MCF 10A (cell line): ENCODE measurements around the gene ECHS1. TPM values are rescaled to one million over a fixed set of nuclear protein-coding genes. Genes with fewer than 3 reads are reported as not detected.

Experiments
- BruUV-seq: library from RNA; stranded (reverse); fragments of 400-500 nt; replicated peaks from 2 replicates; lab custom pipeline; 2021; lab: Mats Ljungman, UMichigan
- CTCF ChIA-PET: fragments of 300-600 bp; sonication (Branson Sonifier 250); formaldehyde crosslinking; extraction: SDS; loops from one replicate; lab custom pipeline; 2021; ENCODE audit warnings: antibody characterized with exemption, inconsistent platforms; lab: Yijun Ruan, JAX
- POLR2A ChIA-PET: fragments of 300-600, 350-650 bp; sonication (Branson Sonifier 250); formaldehyde crosslinking; extraction: SDS; loops from one replicate; lab custom pipeline; 2020; ENCODE audit warnings: antibody characterized with exemption, inconsistent platforms; lab: Yijun Ruan, JAX
- DNase-seq: peaks from one replicate; pipeline ENCODE4 v3.0.0-alpha.2; 2018; ENCODE audit not compliant: unreplicated experiment
- H3K27ac Mint-ChIP-seq: one replicate; pipeline ENCODE4 v1.8.0; 2022; ENCODE audit warnings: mild to moderate bottlenecking, low read depth, mixed read lengths; ENCODE audit not compliant: unreplicated experiment
- H3K27me3 Mint-ChIP-seq: one replicate; pipeline ENCODE4 v1.8.0; 2022; ENCODE audit warnings: mixed read lengths; ENCODE audit not compliant: insufficient read depth, unreplicated experiment
- H3K36me3 Mint-ChIP-seq: one replicate; pipeline ENCODE4 v1.8.0; 2022; ENCODE audit warnings: mild to moderate bottlenecking, moderate library complexity, mixed read lengths; ENCODE audit not compliant: insufficient read depth, unreplicated experiment
- H3K4me1 Mint-ChIP-seq: one replicate; pipeline ENCODE4 v1.8.0; 2022; ENCODE audit warnings: mixed read lengths; ENCODE audit not compliant: insufficient read depth, unreplicated experiment
- H3K4me3 Mint-ChIP-seq: one replicate; pipeline ENCODE4 v1.8.0; 2022; ENCODE audit warnings: mild to moderate bottlenecking, moderate library complexity, mixed read lengths; ENCODE audit not compliant: unreplicated experiment
- H3K9me3 Mint-ChIP-seq: one replicate; pipeline ENCODE4 v1.8.0; 2022; ENCODE audit warnings: mixed read lengths; ENCODE audit not compliant: unreplicated experiment
- intact Hi-C: fragments of 100-400 bp; cut with micrococcal nuclease; formaldehyde crosslinking; loops from 2 replicates; pipeline ENCODE4 v1.14.1; 2022
- total RNA-seq: library from RNA; stranded (reverse); gene quantifications from 2 replicates; pipeline ENCODE4 v1.2.3, GENCODE V29; 2022
- TF ChIP-seq, protein P1 (sequence below): fragments of 200-600 bp; IDR thresholded peaks from one replicate; pipeline ENCODE4 v1.8.0; 2022; ENCODE audit warnings: antibody characterized with exemption, mild to moderate bottlenecking; ENCODE audit not compliant: unreplicated experiment

The ECHS1 gene
- total RNA-seq, 1 experiment from 2014 or later: 82.7 TPM

- no TSS peak for BruUV-seq
- H3K4me1 Mint-ChIP-seq: no peaks in the 10 kb centered on the region
Observed at GRCh38 chr10:133334503-133335245, 38.5 kb downstream of the ECHS1 start.

DNA sequence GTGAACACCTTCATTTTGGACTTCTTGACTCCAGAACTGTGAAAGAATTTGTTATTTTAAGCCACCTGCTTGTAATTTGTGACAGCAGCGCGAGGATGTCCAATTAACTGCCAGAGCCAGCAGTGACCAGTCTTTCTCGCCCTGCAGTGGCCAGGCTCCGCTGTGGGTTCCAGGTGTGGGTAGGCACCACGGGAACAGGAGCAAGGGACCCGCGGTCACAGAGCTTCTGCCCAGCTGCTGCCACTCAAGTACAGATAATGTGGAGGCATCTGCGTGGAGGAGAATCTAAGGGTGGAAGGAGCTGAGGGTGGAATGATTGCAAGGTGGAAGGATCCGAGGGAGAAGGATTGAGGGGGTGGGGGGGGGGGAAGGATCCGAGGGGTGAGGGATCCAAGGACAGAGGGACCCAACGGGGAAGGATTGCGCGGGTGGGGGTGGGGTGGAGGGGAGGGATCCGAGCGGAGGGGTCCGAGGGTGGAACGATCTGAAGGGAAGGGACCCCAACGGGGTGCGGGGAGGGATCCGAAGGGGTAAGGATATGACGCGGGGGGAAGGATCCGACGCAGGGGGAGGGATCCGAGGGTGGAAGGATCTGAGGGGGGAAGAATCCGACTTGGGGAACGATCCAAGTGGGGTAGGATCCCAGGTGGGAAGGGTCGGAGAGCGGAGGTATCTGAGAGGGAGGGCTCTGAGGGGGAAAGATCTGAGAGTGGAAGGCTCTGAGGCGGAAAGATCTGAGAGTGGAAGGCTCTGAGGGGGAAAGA lies 40.0 kb downstream of the ECHS1 start:
- no peak overlapping the region for H3K27ac Mint-ChIP-seq
- intact Hi-C loops: no loop called here
- H3K4me3 Mint-ChIP-seq: no peak overlapping the region
- POLR2A ChIA-PET: no interaction called here
- TF ChIP-seq, protein P1, sequence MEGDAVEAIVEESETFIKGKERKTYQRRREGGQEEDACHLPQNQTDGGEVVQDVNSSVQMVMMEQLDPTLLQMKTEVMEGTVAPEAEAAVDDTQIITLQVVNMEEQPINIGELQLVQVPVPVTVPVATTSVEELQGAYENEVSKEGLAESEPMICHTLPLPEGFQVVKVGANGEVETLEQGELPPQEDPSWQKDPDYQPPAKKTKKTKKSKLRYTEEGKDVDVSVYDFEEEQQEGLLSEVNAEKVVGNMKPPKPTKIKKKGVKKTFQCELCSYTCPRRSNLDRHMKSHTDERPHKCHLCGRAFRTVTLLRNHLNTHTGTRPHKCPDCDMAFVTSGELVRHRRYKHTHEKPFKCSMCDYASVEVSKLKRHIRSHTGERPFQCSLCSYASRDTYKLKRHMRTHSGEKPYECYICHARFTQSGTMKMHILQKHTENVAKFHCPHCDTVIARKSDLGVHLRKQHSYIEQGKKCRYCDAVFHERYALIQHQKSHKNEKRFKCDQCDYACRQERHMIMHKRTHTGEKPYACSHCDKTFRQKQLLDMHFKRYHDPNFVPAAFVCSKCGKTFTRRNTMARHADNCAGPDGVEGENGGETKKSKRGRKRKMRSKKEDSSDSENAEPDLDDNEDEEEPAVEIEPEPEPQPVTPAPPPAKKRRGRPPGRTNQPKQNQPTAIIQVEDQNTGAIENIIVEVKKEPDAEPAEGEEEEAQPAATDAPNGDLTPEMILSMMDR: no peak
- no peaks in the 10 kb centered on the region for H3K36me3 Mint-ChIP-seq
- CTCF ChIA-PET: interaction anchor here (0.7 to 0.9 kb wide), 2 partner anchors 11 to 19 kb away, joined by 3 to 4 read pairs; no protein-coding TSS in a partner anchor
- H3K9me3 Mint-ChIP-seq: no peaks in the 10 kb centered on the region
- peaks cover 43% of the 10 kb centered on the region for H3K27me3 Mint-ChIP-seq
- DNase-seq: no peak
- H3K4me1 Mint-ChIP-seq: no peaks in the 10 kb centered on the region
- BruUV-seq: no TSS peak

More at GRCh38 chr10:133334503-133335245, 38.5 kb downstream of the ECHS1 start:
- Mint-ChIP-seq H3K27me3 (peaks cover 43% of the 10 kb centered on the region), H3K9me3 (no peaks in the 10 kb centered on the region), H3K36me3 (no peaks in the 10 kb centered on the region), H3K4me3 (peak overlapping the region; percentile 60), H3K27ac (no peak overlapping the region)
- ChIA-PET POLR2A (no interaction called here), CTCF (interaction anchor here (0.6 to 1.1 kb wide), 3 partner anchors 16 to 499 kb away, joined by 3 to 4 read pairs (median 3); no protein-coding TSS in a partner anchor)
- no peak for DNase-seq
- TF ChIP-seq, protein P1: no peak
- intact Hi-C loops: no loop called here

DNA sequence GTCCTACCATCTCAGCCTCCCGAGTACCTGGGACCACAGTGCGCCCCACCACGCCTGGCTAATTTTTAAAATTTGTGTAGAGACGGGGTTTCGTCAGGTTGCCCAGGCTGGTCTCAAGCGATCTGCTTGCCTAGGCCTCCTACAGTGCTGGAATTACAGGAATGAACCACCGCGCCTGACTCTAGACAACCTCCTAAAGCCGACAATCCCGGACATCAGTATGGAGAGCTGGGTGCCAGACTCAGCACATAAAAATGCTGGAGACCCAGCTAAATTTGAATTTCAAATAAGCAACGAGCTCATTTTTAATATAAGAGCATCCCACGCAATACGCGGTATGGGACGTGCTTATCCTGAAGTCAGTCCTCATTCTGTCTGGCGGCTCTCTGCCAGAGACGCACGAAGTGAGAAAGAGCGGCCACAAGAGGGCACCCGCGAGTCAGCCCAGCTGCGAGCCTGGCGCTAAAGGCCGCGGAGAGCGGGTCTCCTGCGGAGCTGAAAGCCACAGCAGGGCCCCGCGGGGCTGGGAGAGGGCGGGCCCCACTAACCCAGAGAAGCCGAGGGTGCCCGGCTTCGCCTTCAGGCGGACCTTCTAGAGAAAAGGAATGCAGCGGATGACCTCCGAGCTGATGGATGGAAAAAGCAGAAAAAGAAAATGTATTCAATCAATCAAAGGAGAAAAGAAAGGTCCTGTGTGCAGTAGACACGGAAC lies 43.5 kb downstream of the ECHS1 start:
- Mint-ChIP-seq H3K9me3 (no peaks in the 10 kb centered on the region), H3K27me3 (peaks cover 66% of the 10 kb centered on the region), H3K4me1 (peaks cover 5% of the 10 kb centered on the region), H3K27ac (no peak overlapping the region), H3K36me3 (no peaks in the 10 kb centered on the region), H3K4me3 (peak overlapping the region; percentile 59)
- no TSS peak for BruUV-seq
- DNase-seq: peak; percentile 84
- ChIA-PET POLR2A (interaction anchor here (0.7 to 0.8 kb wide), 2 partner anchors 43 to 112 kb away, joined by 3 read pairs; partner anchors contain the start of gene ECHS1), CTCF (interaction anchor here (0.5 to 4.3 kb wide), 53 partner anchors 9 to 1416 kb away, joined by 3 to 29 read pairs (median 4); partner anchors contain the start of gene PRAP1)
- intact Hi-C loops: loop anchor here (2.0 to 10.0 kb wide), 4 partner anchors 65 to 495 kb away; partner anchors contain the start of gene MTG1
- TF ChIP-seq, protein P1: peak; percentile 89
